ENCODE measurements around the gene BMERB1.

BMERB1 gene

GRCh38 chr16:15509593-15510535 is 75.5 kb downstream of the BMERB1 start:
- peak; percentile 5 for TF ChIP-seq CTCF (IDR thresholded peaks at IDR 0.05; ENCODE audit: insufficient read depth, low read length, missing control alignments)
- ChIA-PET CTCF (interaction anchor here (0.9 to 3.1 kb wide), 2 partner anchors 79 to 83 kb away, joined by 3 to 20 read pairs; no protein-coding TSS in a partner anchor), POLR2A (interaction anchor here (0.6 kb wide), 1 partner anchor 37 kb away, joined by 6 read pairs; no protein-coding TSS in a partner anchor)
- H3K4me3 ChIP-seq (ENCODE audit: low read depth, low read length): no peak overlapping the region
- no peak for DNase-seq (ENCODE audit: low read depth, low spot score)

GRCh38 chr16:15510992-15511391 is 76.6 kb downstream of the BMERB1 start:
- H3K4me3 ChIP-seq (ENCODE audit: low read depth, low read length): no peak overlapping the region
- ChIA-PET POLR2A (no interaction called here), CTCF (interaction anchor here (3.1 kb wide), 1 partner anchor 84 kb away, joined by 20 read pairs; no protein-coding TSS in a partner anchor)
- DNase-seq (ENCODE audit: low read depth, low spot score): no peak
- TF ChIP-seq CTCF (IDR thresholded peaks at IDR 0.05; ENCODE audit: insufficient read depth, low read length, missing control alignments): no peak

GRCh38 chr16:15511759-15512487 is 77.5 kb downstream of the BMERB1 start:
- H3K4me3 ChIP-seq (ENCODE audit: low read depth, low read length): no peak overlapping the region
- DNase-seq (ENCODE audit: low read depth, low spot score): no peak
- POLR2A ChIA-PET: no interaction called here
- TF ChIP-seq CTCF (IDR thresholded peaks at IDR 0.05; ENCODE audit: insufficient read depth, low read length, missing control alignments): no peak
- CTCF ChIA-PET: no interaction called here

- no peak for TF ChIP-seq CTCF (IDR thresholded peaks at IDR 0.05; ENCODE audit: insufficient read depth, low read length, missing control alignments)
- H3K4me3 ChIP-seq (ENCODE audit: low read depth, low read length): no peak overlapping the region
- POLR2A ChIA-PET: no interaction called here
- CTCF ChIA-PET: no interaction called here
- no peak for DNase-seq (ENCODE audit: low read depth, low spot score)
Measured at GRCh38 chr16:15513156-15513555, 78.8 kb downstream of the BMERB1 start.

GRCh38 chr16:15515992-15516391 is 81.6 kb downstream of the BMERB1 start:
- H3K4me3 ChIP-seq (ENCODE audit: low read depth, low read length): no peak overlapping the region
- ChIA-PET POLR2A (no interaction called here), CTCF (interaction anchor here (1.3 kb wide), 1 partner anchor 89 kb away, joined by 3 read pairs; no protein-coding TSS in a partner anchor)
- DNase-seq (ENCODE audit: low read depth, low spot score): no peak
- no peak for TF ChIP-seq CTCF (IDR thresholded peaks at IDR 0.05; ENCODE audit: insufficient read depth, low read length, missing control alignments)

GRCh38 chr16:15516609-15517008 is 82.2 kb downstream of the BMERB1 start:
- CTCF ChIA-PET: interaction anchor here (1.3 kb wide), 1 partner anchor 89 kb away, joined by 3 read pairs; no protein-coding TSS in a partner anchor
- TF ChIP-seq CTCF (IDR thresholded peaks at IDR 0.05; ENCODE audit: insufficient read depth, low read length, missing control alignments): no peak

More at GRCh38 chr16:15516609-15517008, 82.2 kb downstream of the BMERB1 start:
- no peak overlapping the region for H3K4me3 ChIP-seq (ENCODE audit: low read depth, low read length)
- POLR2A ChIA-PET: no interaction called here
- no peak for DNase-seq (ENCODE audit: low read depth, low spot score)
